Activated CD4-positive, alpha-beta T cell treated with anti-CD3 and anti-CD28 coated beads, Interleukin-10, Interleukin-2, amounts not matched to agents 100 ng/mL and 50 ng/mL, durations not matched to agents 16 hours and 8 hours (primary cell): Measurements from ENCODE around the gene CELF2.
A peak's percentile ranks its signal among the peaks of the same experiment; 100 is the strongest.

ENCODE experiments used
- DNase-seq: peaks from one replicate; pipeline ENCODE4 v3.0.0-alpha.2; 2020

The CELF2 gene

GRCh38 chr10:11231285-11231684 lies 213.6 kb downstream of the CELF2 start:
- DNase-seq, result no peak

- peak; percentile 76 for DNase-seq
Observed at GRCh38 chr10:11232222-11232961, 214.7 kb downstream of the CELF2 start.

GRCh38 chr10:11234857-11235531 lies 217.3 kb downstream of the CELF2 start:
- peak; percentile 38 for DNase-seq

DNA sequence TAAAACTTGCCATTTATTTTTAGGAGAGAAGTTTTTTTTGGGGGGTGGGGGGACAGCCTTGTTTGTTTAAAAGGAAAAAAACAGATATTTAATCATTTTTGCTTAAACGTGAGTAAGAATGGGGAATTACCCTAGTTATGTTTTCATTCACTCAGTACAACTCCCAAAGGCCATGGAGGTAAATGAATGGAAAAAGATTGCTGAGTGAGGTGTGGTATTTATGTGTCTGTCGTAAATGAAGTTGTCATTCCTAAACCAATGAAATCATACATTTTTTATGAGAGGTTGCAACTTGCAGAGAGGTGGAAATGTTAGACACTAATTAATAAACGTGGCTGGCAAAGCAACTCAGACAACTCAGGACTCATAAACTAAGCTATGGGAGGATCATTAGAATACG lies 218.1 kb downstream of the CELF2 start:
- DNase-seq, result peak; percentile 81

DNA sequence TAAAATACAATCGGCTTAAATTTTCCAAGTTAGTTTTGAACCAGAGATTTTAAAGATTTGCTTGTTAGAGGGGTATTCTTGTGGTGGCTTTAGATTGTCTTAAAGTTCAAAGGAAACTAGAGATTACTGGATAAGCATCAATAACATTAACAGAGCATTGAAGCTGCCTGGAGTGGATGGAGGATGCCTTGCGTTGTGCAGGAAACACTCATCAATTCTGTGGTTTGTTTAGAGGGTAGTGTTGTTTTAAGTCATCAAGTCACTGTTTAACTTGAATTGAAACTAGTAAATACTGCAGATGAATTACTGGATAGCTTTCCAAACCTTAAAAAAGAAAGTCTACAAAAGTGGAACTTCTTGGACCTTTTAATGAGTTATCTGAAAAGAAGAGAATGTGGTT lies 218.6 kb downstream of the CELF2 start:
- DNase-seq, result peak; percentile 85

DNA sequence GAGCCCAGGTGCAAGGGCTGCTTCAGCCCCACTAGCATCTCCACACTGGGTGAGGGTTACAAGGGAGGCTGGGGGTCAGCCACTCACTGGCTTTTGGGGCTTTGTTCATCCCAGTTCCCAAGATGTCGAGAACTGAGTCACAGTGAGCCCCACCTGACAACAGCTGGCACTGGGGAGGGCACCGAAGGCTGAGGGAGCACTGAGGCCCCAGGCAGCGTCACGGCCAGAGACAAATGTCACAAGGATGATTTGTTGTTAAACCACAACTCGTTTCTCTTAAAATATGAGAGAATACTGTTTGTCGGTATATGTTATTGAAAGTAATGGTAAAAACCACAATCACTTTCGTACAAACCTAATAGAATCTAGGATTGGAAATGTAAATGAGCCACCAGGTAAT lies 219.9 kb downstream of the CELF2 start:
- DNase-seq, result peak; percentile 68

GRCh38 chr10:11238893-11239292 lies 221.2 kb downstream of the CELF2 start:
- DNase-seq, result no peak

DNA sequence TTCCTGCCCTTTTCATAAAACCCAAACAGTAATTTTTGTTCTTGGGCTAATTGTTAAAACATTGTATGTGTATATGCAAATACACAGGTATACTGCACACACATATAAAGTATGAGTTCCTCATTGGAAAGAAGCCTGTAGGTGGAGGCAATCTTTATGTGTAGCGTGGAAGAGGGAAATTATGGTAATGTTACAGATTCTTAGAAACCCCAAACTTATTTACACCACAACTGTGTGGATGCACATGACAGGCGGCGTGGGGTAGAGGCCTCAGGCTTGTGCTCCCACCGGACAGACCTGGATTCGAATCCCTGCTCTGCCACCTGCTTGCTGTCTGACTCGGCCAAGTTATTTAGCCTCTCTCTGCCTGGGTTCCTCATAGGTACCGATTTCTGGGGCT lies 223.0 kb downstream of the CELF2 start:
- no peak for DNase-seq

DNA sequence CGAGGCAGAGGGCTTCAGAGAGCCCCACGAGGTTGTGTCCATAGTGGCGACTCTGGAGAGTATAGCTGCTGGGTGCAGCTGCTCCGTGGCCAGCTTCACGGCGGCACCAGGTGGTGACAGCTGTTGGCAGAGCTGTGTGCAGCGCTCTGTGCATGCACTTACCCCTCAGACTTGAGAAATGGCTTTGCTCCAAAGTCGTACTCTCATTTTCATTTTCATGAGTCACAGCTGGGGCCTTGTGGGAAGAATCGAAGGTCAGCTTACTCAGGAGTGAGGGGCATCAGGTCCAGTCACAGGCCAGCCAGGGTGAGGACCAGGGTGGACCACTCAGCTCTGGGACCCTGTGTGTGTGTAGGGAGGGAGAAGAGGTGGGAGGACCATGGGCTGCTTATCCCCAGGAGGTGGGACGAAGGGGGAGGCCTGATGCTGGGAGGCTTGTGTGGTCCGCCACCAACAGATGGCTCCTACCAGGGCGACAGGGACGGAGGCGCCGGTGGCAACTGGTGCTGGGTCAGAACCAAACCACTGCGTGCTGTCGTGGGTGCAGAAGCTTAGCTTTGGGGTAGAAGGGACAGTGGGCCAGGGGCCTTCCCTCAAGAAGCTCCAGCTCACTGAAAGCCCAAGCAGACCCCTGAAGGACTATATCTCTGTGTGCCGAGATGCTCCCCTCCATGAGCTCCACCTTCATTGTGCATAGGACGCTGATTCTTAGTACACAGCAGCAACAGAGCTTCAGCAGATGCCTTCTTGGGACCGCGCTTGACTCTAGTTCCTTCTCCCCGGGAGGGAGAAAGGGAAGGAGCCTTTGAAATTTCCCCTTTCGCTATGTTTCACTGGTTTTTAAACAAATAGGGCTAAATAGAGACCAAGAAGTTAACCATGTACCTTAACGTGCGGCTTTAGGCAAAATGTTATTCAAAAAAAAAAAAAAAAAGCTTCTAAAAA lies 225.0 kb downstream of the CELF2 start:
- peak; percentile 57 for DNase-seq

DNA sequence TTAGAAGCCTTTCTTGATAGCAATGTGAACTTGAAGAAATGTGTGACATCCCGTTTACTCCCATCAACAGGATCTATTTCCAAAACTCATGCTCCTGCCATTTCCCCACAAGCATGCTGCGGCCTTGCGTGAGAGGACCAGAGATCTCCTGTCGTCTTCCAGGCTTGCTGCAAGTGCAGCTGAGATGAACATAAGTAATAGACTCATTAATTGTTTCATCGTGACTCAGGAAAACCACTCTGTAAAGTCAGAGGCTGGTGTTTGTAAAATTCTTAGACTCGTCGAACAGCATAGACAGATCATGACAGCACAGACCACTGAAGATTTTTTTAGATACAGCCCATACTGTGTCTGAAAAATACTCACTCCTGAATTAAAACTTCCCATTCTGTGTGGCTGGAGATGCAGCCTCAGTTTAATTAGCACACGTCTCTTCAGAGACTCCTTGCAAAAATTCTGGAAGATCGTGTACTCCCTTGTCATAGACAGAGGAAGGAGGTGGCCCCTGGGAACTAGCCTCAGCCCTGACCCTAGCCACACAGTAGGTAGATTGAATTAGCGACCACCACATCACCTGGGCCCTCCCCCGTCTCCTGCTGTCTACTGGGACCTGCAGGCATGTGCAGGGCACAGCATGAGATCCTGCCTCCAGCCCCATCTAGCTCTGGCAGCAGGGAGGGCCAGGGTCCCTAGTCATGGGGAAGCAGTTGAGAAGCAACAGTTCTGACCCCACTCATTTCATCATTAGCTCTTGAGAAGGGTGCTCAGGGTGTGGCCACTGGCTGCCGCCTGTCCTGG lies 226.0 kb downstream of the CELF2 start:
- no peak for DNase-seq

- DNase-seq, result no peak
Observed at GRCh38 chr10:11245095-11245479, 227.4 kb downstream of the CELF2 start.

- peak; percentile 41 for DNase-seq
Observed at GRCh38 chr10:11245510-11245909, 227.8 kb downstream of the CELF2 start.

GRCh38 chr10:11245981-11246590 lies 228.4 kb downstream of the CELF2 start:
- no peak for DNase-seq

- no peak for DNase-seq
Observed at GRCh38 chr10:11246752-11247467, 229.2 kb downstream of the CELF2 start.

DNA sequence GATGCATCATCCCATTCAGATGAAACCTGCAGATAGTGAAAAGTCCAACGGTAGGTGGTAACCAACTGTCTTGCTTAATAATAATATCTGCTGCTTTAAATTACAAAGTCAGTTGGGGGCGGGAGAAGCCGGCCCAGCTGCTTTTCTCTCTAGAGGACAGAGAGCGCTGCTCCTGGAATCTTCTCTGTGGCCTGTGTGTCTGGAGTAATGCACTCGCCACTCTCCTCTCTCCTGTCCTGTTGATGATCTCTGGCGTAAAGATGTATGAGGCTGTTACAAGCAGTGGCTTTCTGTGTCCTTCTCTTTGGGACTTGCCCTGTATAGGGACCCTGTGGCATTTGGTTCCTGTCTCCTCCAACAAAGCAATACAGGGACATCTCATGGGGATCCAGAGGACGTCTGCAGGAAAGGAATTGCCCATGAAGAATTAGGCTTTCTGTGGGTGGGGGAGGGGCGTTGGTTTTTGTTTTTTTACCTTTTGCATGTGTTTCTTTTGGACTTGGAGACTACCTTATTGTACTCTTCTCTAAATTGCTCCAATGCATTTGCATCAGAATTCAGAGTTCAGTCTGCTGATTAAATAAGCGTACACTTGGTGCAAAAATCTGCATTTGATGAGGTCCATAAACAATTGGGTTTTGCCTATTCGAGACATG lies 231.6 kb downstream of the CELF2 start:
- DNase-seq, result no peak

DNA sequence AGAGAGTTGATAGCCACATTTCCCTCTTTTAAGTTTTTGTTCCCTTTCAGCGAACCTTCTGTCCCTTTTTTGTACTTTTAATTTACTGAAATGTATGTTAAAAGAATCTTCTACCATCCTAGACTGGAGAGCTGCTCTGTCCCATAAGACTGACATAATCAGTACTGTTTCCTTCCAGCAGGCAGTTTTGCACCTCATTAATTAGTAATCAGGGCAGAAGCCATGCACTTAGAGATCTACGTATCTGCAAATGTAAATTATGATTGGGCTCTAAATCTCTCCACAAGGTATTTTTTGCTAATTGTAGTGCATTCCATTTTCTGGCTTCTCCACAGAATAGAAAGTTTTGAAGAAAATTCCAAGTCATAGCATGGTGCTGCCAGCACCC lies 232.1 kb downstream of the CELF2 start:
- DNase-seq, result no peak

- DNase-seq, result no peak
Observed at GRCh38 chr10:11250304-11250703, 232.6 kb downstream of the CELF2 start.

- no peak for DNase-seq
Observed at GRCh38 chr10:11252887-11253286, 235.2 kb downstream of the CELF2 start.

- DNase-seq, result no peak
Observed at GRCh38 chr10:11253385-11254002, 235.8 kb downstream of the CELF2 start.

GRCh38 chr10:11255156-11255555 lies 237.5 kb downstream of the CELF2 start:
- DNase-seq, result no peak
